Measurements from ENCODE around the gene PCDHGC4.

Gene PCDHGC4

GRCh38 chr5:141494761-141495452 lies 10.1 kb downstream of the PCDHGC4 start:
- no peak overlapping the region for H3K4me3 ChIP-seq (replicated peaks; ENCODE audit: low read depth, low read length)
- no peak for TF ChIP-seq CTCF (IDR thresholded peaks at IDR 0.05; ENCODE audit: low read length, missing control alignments)
- no peak for DNase-seq (ENCODE audit: low read depth)

- no peak overlapping the region for H3K4me3 ChIP-seq (replicated peaks; ENCODE audit: low read depth, low read length)
- DNase-seq (ENCODE audit: low read depth) = no peak
- no peak for TF ChIP-seq CTCF (IDR thresholded peaks at IDR 0.05; ENCODE audit: low read length, missing control alignments)
Observed at GRCh38 chr5:141495453-141495811, 10.6 kb downstream of the PCDHGC4 start.

- no peak for DNase-seq (ENCODE audit: low read depth)
- no peak overlapping the region for H3K4me3 ChIP-seq (replicated peaks; ENCODE audit: low read depth, low read length)
- no peak for TF ChIP-seq CTCF (IDR thresholded peaks at IDR 0.05; ENCODE audit: low read length, missing control alignments)
Observed at GRCh38 chr5:141496038-141496437, 11.2 kb downstream of the PCDHGC4 start.

- no peak for TF ChIP-seq CTCF (IDR thresholded peaks at IDR 0.05; ENCODE audit: low read length, missing control alignments)
- no peak overlapping the region for H3K4me3 ChIP-seq (replicated peaks; ENCODE audit: low read depth, low read length)
- no peak for DNase-seq (ENCODE audit: low read depth)
Observed at GRCh38 chr5:141501761-141502160, 16.9 kb downstream of the PCDHGC4 start.

- TF ChIP-seq CTCF (IDR thresholded peaks at IDR 0.05; ENCODE audit: low read length, missing control alignments) = no peak
- H3K4me3 ChIP-seq (replicated peaks; ENCODE audit: low read depth, low read length) = no peak overlapping the region
Observed at GRCh38 chr5:141503681-141504080, 18.9 kb downstream of the PCDHGC4 start.

GRCh38 chr5:141504216-141504615 lies 19.4 kb downstream of the PCDHGC4 start:
- no peak for TF ChIP-seq CTCF (IDR thresholded peaks at IDR 0.05; ENCODE audit: low read length, missing control alignments)
- DNase-seq (ENCODE audit: low read depth) = no peak
- H3K4me3 ChIP-seq (replicated peaks; ENCODE audit: low read depth, low read length) = no peak overlapping the region

More at GRCh38 chr5:141503681-141504080, 18.9 kb downstream of the PCDHGC4 start:
- no peak for DNase-seq (ENCODE audit: low read depth)

Measured in fibroblast of pulmonary artery (primary cell).